HG03439 (cell line): ENCODE data around the gene BLMH.
A peak's percentile ranks its signal among the peaks of the same experiment; 100 is the strongest.

ENCODE experiments used
- ATAC-seq: cut with Tn5 transposase; IDR thresholded peaks from one replicate; pipeline ENCODE4 v1.9.1; 2021; ENCODE audit warnings: mild to moderate bottlenecking, moderate library complexity; ENCODE audit not compliant: unreplicated experiment

Gene BLMH

GRCh38 chr17:30291543-30292285, at the start of gene BLMH:
Gene BLMH, minus strand, starts transcription at chr17:30291944. Its CDS starts 125 bp downstream, at chr17:30291819.
- ATAC-seq: peak; percentile 74

- ATAC-seq: no peak
Measured at GRCh38 chr17:30340801-30341356, 49.1 kb upstream of the BLMH start.

GRCh38 chr17:30339086-30339485, 47.3 kb upstream of the BLMH start:
- no peak for ATAC-seq

- no peak for ATAC-seq
Measured at GRCh38 chr17:30337393-30337999, 45.8 kb upstream of the BLMH start.

GRCh38 chr17:30336369-30337171, 44.8 kb upstream of the BLMH start:
- no peak for ATAC-seq

- no peak for ATAC-seq
Measured at GRCh38 chr17:30334421-30334820, 42.7 kb upstream of the BLMH start.

- no peak for ATAC-seq
Measured at GRCh38 chr17:30333503-30334360, 42.0 kb upstream of the BLMH start, which contains the start of gene TMIGD1. Gene TMIGD1, minus strand, starts transcription at chr17:30334057. Its CDS starts 1,924 bp downstream, at chr17:30332133.

GRCh38 chr17:30332057-30332542, 40.4 kb upstream of the BLMH start:
- ATAC-seq: peak; percentile 38

GRCh38 chr17:30326809-30327208, 35.1 kb upstream of the BLMH start:
- ATAC-seq: no peak

GRCh38 chr17:30324723-30325122, 33.0 kb upstream of the BLMH start:
- no peak for ATAC-seq

- ATAC-seq: no peak
Measured at GRCh38 chr17:30323895-30324319, 32.2 kb upstream of the BLMH start.

GRCh38 chr17:30323262-30323894, 31.6 kb upstream of the BLMH start:
- no peak for ATAC-seq

GRCh38 chr17:30321314-30321713, 29.6 kb upstream of the BLMH start:
- ATAC-seq: no peak

GRCh38 chr17:30318155-30318554, 26.4 kb upstream of the BLMH start:
- ATAC-seq: no peak

- no peak for ATAC-seq
Measured at GRCh38 chr17:30316736-30317135, 25.0 kb upstream of the BLMH start.

GRCh38 chr17:30315106-30315505, 23.4 kb upstream of the BLMH start:
- no peak for ATAC-seq

GRCh38 chr17:30314474-30314873, 22.7 kb upstream of the BLMH start:
- no peak for ATAC-seq

GRCh38 chr17:30312226-30312625, 20.5 kb upstream of the BLMH start:
- no peak for ATAC-seq

GRCh38 chr17:30310562-30310961, 18.8 kb upstream of the BLMH start:
- no peak for ATAC-seq

- ATAC-seq: no peak
Measured at GRCh38 chr17:30309591-30309990, 17.8 kb upstream of the BLMH start.
